Measurements from ENCODE around the gene MFSD12. TPM values are rescaled to one million over a fixed set of nuclear protein-coding genes. Genes with fewer than 3 reads are reported as not detected.
A peak's percentile ranks its signal among the peaks of the same experiment; 100 is the strongest.

The MFSD12 gene
- total RNA-seq, 2 experiments from 2014 or later, result 78.8 to 79.4 TPM

- Histone ChIP-seq H3K27ac (ENCODE audit: low read depth, low read length, poor library complexity, severe bottlenecking) (no peak overlapping the region), H4K20me1 (ENCODE audit: insufficient read depth, low read length) (no peaks in the 10 kb centered on the region), H3K4me1 (ENCODE audit: insufficient read depth, low read length, poor library complexity, severe bottlenecking) (peaks cover 13% of the 10 kb centered on the region), H2AFZ (ENCODE audit: low read length) (no peak overlapping the region), H3K4me3 (ENCODE audit: low read depth, low read length, poor library complexity, severe bottlenecking) (no peak overlapping the region), H3K4me2 (ENCODE audit: low read length) (no peak overlapping the region), H3K9me3 (ENCODE audit: low read length) (no peaks in the 10 kb centered on the region), H3K9me2 (ENCODE audit: insufficient read depth, low read length) (no peaks in the 10 kb centered on the region), H3K79me2 (ENCODE audit: insufficient read depth, low read depth, low read length) (peaks cover 8% of the 10 kb centered on the region; the same call in 1 of the 2 replicates), H3K36me3 (ENCODE audit: insufficient read depth, low read length) (peaks cover 41% of the 10 kb centered on the region; the same call in 1 of the 2 replicates)
- intact Hi-C loops (cut with micrococcal nuclease; ENCODE audit: unreplicated experiment), result loop anchor here (5.0 kb wide), 2 partner anchors 69 to 159 kb away; partner anchors contain the start of gene TJP3
- no peak for TF ChIP-seq CTCF (conservative IDR thresholded peaks at IDR 0.05; ENCODE audit: low read length)
- no peak for TF ChIP-seq EZH2phosphoT487 (IDR thresholded peaks at IDR 0.05; ENCODE audit: borderline replicate concordance, low read depth, low read length)
- BruUV-seq (replicated peaks), result no TSS peak
- no peak for DNase-seq (ENCODE audit: low spot score)
- POLR2A ChIA-PET, result no interaction called here
- CTCF ChIA-PET (ENCODE audit: unreplicated experiment), result no interaction called here
Observed at GRCh38 chr19:3548606-3549005, 8.8 kb downstream of the MFSD12 start.

GRCh38 chr19:3547767-3548282 lies 9.6 kb downstream of the MFSD12 start:
- H3K4me2 ChIP-seq (ENCODE audit: low read length), result no peak overlapping the region
- intact Hi-C loops (cut with micrococcal nuclease; ENCODE audit: unreplicated experiment), result loop anchor here (5.0 kb wide), 2 partner anchors 69 to 159 kb away; partner anchors contain the start of gene TJP3
- BruUV-seq (replicated peaks), result no TSS peak
- peaks cover 4% of the 10 kb centered on the region; the same call in 1 of the 2 replicates for H3K79me2 ChIP-seq (ENCODE audit: insufficient read depth, low read depth, low read length)
- ChIA-PET POLR2A (no interaction called here), CTCF (ENCODE audit: unreplicated experiment) (no interaction called here)
- H4K20me1 ChIP-seq (ENCODE audit: insufficient read depth, low read length), result no peaks in the 10 kb centered on the region
- no peaks in the 10 kb centered on the region for H3K9me2 ChIP-seq (ENCODE audit: insufficient read depth, low read length)
- no peak for TF ChIP-seq EZH2phosphoT487 (IDR thresholded peaks at IDR 0.05; ENCODE audit: borderline replicate concordance, low read depth, low read length)
- peak; percentile 6; the same call in 1 of the 2 replicates for TF ChIP-seq CTCF (conservative IDR thresholded peaks at IDR 0.05; ENCODE audit: low read length)
- H3K27ac ChIP-seq (ENCODE audit: low read depth, low read length, poor library complexity, severe bottlenecking), result no peak overlapping the region
- H3K4me3 ChIP-seq (ENCODE audit: low read depth, low read length, poor library complexity, severe bottlenecking), result no peak overlapping the region
- H3K36me3 ChIP-seq (ENCODE audit: insufficient read depth, low read length), result peaks cover 44% of the 10 kb centered on the region; the same call in 1 of the 2 replicates
- no peak overlapping the region for H2AFZ ChIP-seq (ENCODE audit: low read length)
- peaks cover 5% of the 10 kb centered on the region for H3K4me1 ChIP-seq (ENCODE audit: insufficient read depth, low read length, poor library complexity, severe bottlenecking)
- DNase-seq (ENCODE audit: low spot score), result no peak
- no peaks in the 10 kb centered on the region for H3K9me3 ChIP-seq (ENCODE audit: low read length)

GRCh38 chr19:3547301-3547731 lies 10.1 kb downstream of the MFSD12 start:
- no TSS peak for BruUV-seq (replicated peaks)
- no peak overlapping the region for H3K4me2 ChIP-seq (ENCODE audit: low read length)
- no peaks in the 10 kb centered on the region for H3K9me3 ChIP-seq (ENCODE audit: low read length)
- intact Hi-C loops (cut with micrococcal nuclease; ENCODE audit: unreplicated experiment), result loop anchor here (5.0 kb wide), 2 partner anchors 70 to 160 kb away; partner anchors contain the start of gene TJP3
- no peaks in the 10 kb centered on the region for H3K4me1 ChIP-seq (ENCODE audit: insufficient read depth, low read length, poor library complexity, severe bottlenecking)
- H3K79me2 ChIP-seq (ENCODE audit: insufficient read depth, low read depth, low read length), result no peaks in the 10 kb centered on the region
- ChIA-PET POLR2A (no interaction called here), CTCF (ENCODE audit: unreplicated experiment) (no interaction called here)
- no peak overlapping the region for H2AFZ ChIP-seq (ENCODE audit: low read length)
- H3K27ac ChIP-seq (ENCODE audit: low read depth, low read length, poor library complexity, severe bottlenecking), result no peak overlapping the region
- H3K9me2 ChIP-seq (ENCODE audit: insufficient read depth, low read length), result no peaks in the 10 kb centered on the region
- peak; percentile 34 for DNase-seq (ENCODE audit: low spot score)
- TF ChIP-seq EZH2phosphoT487 (IDR thresholded peaks at IDR 0.05; ENCODE audit: borderline replicate concordance, low read depth, low read length), result no peak
- TF ChIP-seq CTCF (conservative IDR thresholded peaks at IDR 0.05; ENCODE audit: low read length), result peak; percentile 74
- H4K20me1 ChIP-seq (ENCODE audit: insufficient read depth, low read length), result no peaks in the 10 kb centered on the region
- H3K36me3 ChIP-seq (ENCODE audit: insufficient read depth, low read length), result peaks cover 49% of the 10 kb centered on the region; the same call in 1 of the 2 replicates
- no peak overlapping the region for H3K4me3 ChIP-seq (ENCODE audit: low read depth, low read length, poor library complexity, severe bottlenecking)
